ENCODE measurements around the gene HDGF.

Gene HDGF

GRCh38 chr1:156745881-156746280 is 5.6 kb downstream of the HDGF start:
- no peak for DNase-seq

GRCh38 chr1:156744786-156745419 is 6.6 kb downstream of the HDGF start:
- no peak for DNase-seq

- DNase-seq: no peak
These were observed 7.1 kb downstream of the HDGF start for GRCh38 chr1:156744344-156744743.

GRCh38 chr1:156743367-156744302 is 7.8 kb downstream of the HDGF start:
- DNase-seq: no peak

- no peak for DNase-seq
These were observed 8.7 kb downstream of the HDGF start for GRCh38 chr1:156742801-156743200.

- DNase-seq: no peak
These were observed 9.5 kb downstream of the HDGF start for GRCh38 chr1:156742017-156742416.

GRCh38 chr1:156741481-156741983 is 9.9 kb downstream of the HDGF start:
- no peak for DNase-seq

GRCh38 chr1:156740741-156741480 is 10.6 kb downstream of the HDGF start, which contains the start of gene MRPL24:
MRPL24 (minus strand) TSS chr1:156741088; CDS start chr1:156738704, 2,384 bp downstream.
- DNase-seq: peak; percentile 93

- DNase-seq: no peak
These were observed 11.2 kb downstream of the HDGF start for GRCh38 chr1:156740237-156740740.

GRCh38 chr1:156738916-156739315 is 12.6 kb downstream of the HDGF start:
- no peak for DNase-seq

GRCh38 chr1:156738407-156738806 is 13.1 kb downstream of the HDGF start:
- DNase-seq: no peak

- no peak for DNase-seq
These were observed 17.4 kb downstream of the HDGF start for GRCh38 chr1:156733989-156734584.

GRCh38 chr1:156728599-156729462 is 22.6 kb downstream of the HDGF start, which contains the start of gene ISG20L2:
ISG20L2 (minus strand) TSS chr1:156728766; CDS start chr1:156727652, 1,114 bp downstream.
- peak; percentile 79 for DNase-seq

GRCh38 chr1:156727926-156728598 is 23.4 kb downstream of the HDGF start, which contains the start of gene METTL25B:
METTL25B (plus strand) TSS chr1:156728469; CDS start chr1:156729105, 636 bp downstream.
- DNase-seq: no peak

GRCh38 chr1:156727492-156727891 is 24.0 kb downstream of the HDGF start:
- DNase-seq: no peak

GRCh38 chr1:156726549-156727226 is 24.8 kb downstream of the HDGF start:
- no peak for DNase-seq

GRCh38 chr1:156725683-156726280 is 25.7 kb downstream of the HDGF start:
- DNase-seq: no peak

- DNase-seq: no peak
These were observed 29.9 kb downstream of the HDGF start for GRCh38 chr1:156721535-156721934.

- DNase-seq: no peak
These were observed 30.3 kb downstream of the HDGF start for GRCh38 chr1:156721131-156721530.

- DNase-seq: no peak
These were observed 34.1 kb downstream of the HDGF start for GRCh38 chr1:156717351-156717750.
